Endodermal cell (in vitro differentiated cells): ENCODE measurements around the gene DOCK4. TPM values are rescaled to one million over a fixed set of nuclear protein-coding genes. Genes with fewer than 3 reads are reported as not detected.

Experiments used
- DNase-seq: peaks from one replicate; pipeline ENCODE4 v3.0.0-alpha.2; 2017
- H3K27ac ChIP-seq: 2 replicates; pipeline ENCODE4 v1.5.1; 2013; ENCODE audit warnings: mild to moderate bottlenecking, low read depth, low read length, moderate library complexity
- H3K27me3 ChIP-seq: 2 replicates; pipeline ENCODE4 v1.6.1; 2013; ENCODE audit warnings: mild to moderate bottlenecking, low read length, moderate library complexity; ENCODE audit not compliant: insufficient read depth, control insufficient read depth, poor library complexity, severe bottlenecking
- H3K36me3 ChIP-seq: 2 replicates; pipeline ENCODE4 v1.7.0; 2013; ENCODE audit warnings: mild to moderate bottlenecking, low read length, moderate library complexity; ENCODE audit not compliant: control insufficient read depth, insufficient read depth
- H3K4me1 ChIP-seq: one replicate; pipeline ENCODE4 v1.7.0; 2013; ENCODE audit warnings: low read length; ENCODE audit not compliant: control insufficient read depth, insufficient read depth
- H3K4me3 ChIP-seq: 2 replicates; pipeline ENCODE4 v1.5.1; 2013; ENCODE audit warnings: mild to moderate bottlenecking, low read length, moderate library complexity
- H3K9ac ChIP-seq: 2 replicates; pipeline ENCODE4 v1.6.1; 2013; ENCODE audit warnings: mild to moderate bottlenecking, low read length, moderate library complexity; ENCODE audit not compliant: poor library complexity, severe bottlenecking; ENCODE audit errors: extremely low read depth
- H3K9me3 ChIP-seq: 2 replicates; pipeline ENCODE4 v1.6.1; 2013; ENCODE audit warnings: mild to moderate bottlenecking, low read length, moderate library complexity; ENCODE audit not compliant: control insufficient read depth
- H3K27ac Mint-ChIP-seq: 2 replicates; pipeline ENCODE4 v1.8.0; 2020; ENCODE audit warnings: mixed read lengths
- H3K27me3 Mint-ChIP-seq: 2 replicates; pipeline ENCODE4 v1.8.0; 2021; ENCODE audit warnings: mild to moderate bottlenecking, mixed read lengths; ENCODE audit not compliant: insufficient read depth
- H3K36me3 Mint-ChIP-seq: 2 replicates; pipeline ENCODE4 v1.8.0; 2020; ENCODE audit warnings: low read depth, mixed read lengths
- H3K4me1 Mint-ChIP-seq: 2 replicates; pipeline ENCODE4 v1.8.0; 2020; ENCODE audit warnings: mixed read lengths
- H3K4me3 Mint-ChIP-seq: 2 replicates; pipeline ENCODE4 v1.8.0; 2020; ENCODE audit warnings: mild to moderate bottlenecking, moderate library complexity, mixed read lengths
- H3K9me3 Mint-ChIP-seq: 2 replicates; pipeline ENCODE4 v1.8.0; 2020; ENCODE audit warnings: mild to moderate bottlenecking, mixed read lengths
- WGBS, 2 experiments: methylation state at CpG; one replicate each; pipeline versions ENCODE4 v1.1.5 to v1.1.7; 2013; ENCODE audit warnings: missing lambda C conversion rate in 2 of 2, mixed read lengths in 1 of 2; ENCODE audit not compliant: insufficient coverage in 1 of 2, insufficient read length in 1 of 2; 5-methylcytosine and 5-hydroxymethylcytosine counted together
- total RNA-seq, 2 donors: library from RNA; stranded (reverse); fragmentation: NEBNext Ultra II Directional in 1 of 2; extraction: Animal tissue kit (Norgen Biotek cat#: 25700) in 1 of 2; gene quantifications; 2 replicates in 1 of 2; 3 replicates in 1 of 2; pipeline ENCODE4 v1.2.1, GENCODE V29; 2021
- TF ChIP-seq, protein P1 (sequence below): fragments of 200-600 bp; sonication (generic); conservative IDR thresholded peaks from 2 replicates; pipeline ENCODE4 v1.5.0; 2021; ENCODE audit warnings: antibody characterized with exemption, mild to moderate bottlenecking

DOCK4 gene
- total RNA-seq, 2 donors from 2014 or later = 11.2 to 15.3 TPM

DNA sequence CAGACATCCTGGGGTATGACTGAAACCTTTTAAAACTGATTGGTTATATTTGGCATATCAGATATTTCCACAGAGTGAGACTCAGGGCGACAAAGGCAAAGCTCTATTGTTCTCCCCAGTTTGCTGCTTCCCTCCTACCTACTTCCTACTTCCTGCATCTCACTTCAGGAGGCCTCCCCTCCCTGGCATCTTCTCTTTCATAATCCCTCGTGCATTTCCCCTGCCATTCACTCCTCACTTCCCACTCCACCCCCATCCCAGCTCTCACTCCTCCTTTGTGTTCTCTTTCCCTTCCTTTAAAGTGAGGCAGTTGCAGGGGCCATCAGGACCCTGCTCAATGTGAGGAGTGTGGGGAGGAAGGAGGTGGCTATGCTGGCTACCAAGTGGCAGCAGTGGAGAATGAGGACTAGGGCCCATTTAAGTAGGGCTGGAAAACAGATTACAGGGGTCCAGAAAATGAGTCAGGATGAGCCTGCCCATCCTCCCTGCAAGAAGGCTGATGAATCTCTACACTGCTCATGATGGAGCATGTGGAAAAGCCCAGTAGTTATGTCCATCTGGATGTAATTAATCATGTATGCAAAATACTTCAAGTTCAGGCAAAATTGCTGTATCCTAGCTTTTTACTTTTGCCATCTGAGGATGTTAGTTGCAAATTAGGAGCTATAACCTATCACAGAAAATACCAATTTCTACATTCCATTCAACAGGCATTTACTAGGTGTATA, 332.1 kb downstream of the DOCK4 start:
- Histone ChIP-seq H3K27ac (no peak overlapping the region), H3K4me1 (peaks cover 5% of the 10 kb centered on the region), H3K27me3 (no peaks in the 10 kb centered on the region), H3K9me3 (peaks cover 5% of the 10 kb centered on the region), H3K36me3 (peaks cover 4% of the 10 kb centered on the region), H3K4me3 (peak overlapping the region; percentile 46), H3K9ac (no peak overlapping the region)
- Mint-ChIP-seq H3K27me3 (no peaks in the 10 kb centered on the region), H3K4me1 (peaks cover 36% of the 10 kb centered on the region), H3K36me3 (no peaks in the 10 kb centered on the region), H3K27ac (peak overlapping the region; percentile 56), H3K9me3 (no peaks in the 10 kb centered on the region), H3K4me3 (no peak overlapping the region)
- DNase-seq = peak; percentile 56
- 41 to 50% methylated on average over 1 to 2 of the region's 2 CpGs for WGBS, 2 experiments
- TF ChIP-seq, protein P1, sequence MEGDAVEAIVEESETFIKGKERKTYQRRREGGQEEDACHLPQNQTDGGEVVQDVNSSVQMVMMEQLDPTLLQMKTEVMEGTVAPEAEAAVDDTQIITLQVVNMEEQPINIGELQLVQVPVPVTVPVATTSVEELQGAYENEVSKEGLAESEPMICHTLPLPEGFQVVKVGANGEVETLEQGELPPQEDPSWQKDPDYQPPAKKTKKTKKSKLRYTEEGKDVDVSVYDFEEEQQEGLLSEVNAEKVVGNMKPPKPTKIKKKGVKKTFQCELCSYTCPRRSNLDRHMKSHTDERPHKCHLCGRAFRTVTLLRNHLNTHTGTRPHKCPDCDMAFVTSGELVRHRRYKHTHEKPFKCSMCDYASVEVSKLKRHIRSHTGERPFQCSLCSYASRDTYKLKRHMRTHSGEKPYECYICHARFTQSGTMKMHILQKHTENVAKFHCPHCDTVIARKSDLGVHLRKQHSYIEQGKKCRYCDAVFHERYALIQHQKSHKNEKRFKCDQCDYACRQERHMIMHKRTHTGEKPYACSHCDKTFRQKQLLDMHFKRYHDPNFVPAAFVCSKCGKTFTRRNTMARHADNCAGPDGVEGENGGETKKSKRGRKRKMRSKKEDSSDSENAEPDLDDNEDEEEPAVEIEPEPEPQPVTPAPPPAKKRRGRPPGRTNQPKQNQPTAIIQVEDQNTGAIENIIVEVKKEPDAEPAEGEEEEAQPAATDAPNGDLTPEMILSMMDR = no peak

DNA sequence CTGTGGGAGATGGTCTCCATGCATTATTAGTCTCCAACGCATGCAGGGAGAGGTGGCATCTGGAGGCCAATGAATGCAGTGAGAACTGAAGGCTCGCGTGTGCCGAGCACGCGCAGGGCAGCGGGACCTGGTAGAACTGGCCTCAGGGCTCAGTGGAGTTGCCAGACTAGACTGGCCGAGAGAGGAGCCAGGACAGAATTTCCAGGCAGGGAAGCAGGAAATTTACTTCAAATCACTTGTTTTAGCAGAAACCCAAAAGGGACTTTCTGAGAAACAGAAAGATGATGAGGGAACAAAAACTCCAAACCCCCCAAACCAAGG, 332.9 kb downstream of the DOCK4 start:
- Mint-ChIP-seq H3K27ac (peak overlapping the region; percentile 77), H3K4me1 (peaks cover 37% of the 10 kb centered on the region), H3K27me3 (no peaks in the 10 kb centered on the region), H3K36me3 (no peaks in the 10 kb centered on the region), H3K9me3 (no peaks in the 10 kb centered on the region), H3K4me3 (no peak overlapping the region)
- Histone ChIP-seq H3K36me3 (peaks cover 4% of the 10 kb centered on the region), H3K9me3 (peaks cover 5% of the 10 kb centered on the region), H3K9ac (no peak overlapping the region), H3K27ac (no peak overlapping the region), H3K4me1 (peaks cover 5% of the 10 kb centered on the region), H3K27me3 (no peaks in the 10 kb centered on the region), H3K4me3 (peak overlapping the region; percentile 46)
- 90 to 96% methylated on average over 7 to 8 of the region's 8 CpGs for WGBS, 2 experiments
- DNase-seq = peak; percentile 57
- TF ChIP-seq, protein P1 = no peak

DNA sequence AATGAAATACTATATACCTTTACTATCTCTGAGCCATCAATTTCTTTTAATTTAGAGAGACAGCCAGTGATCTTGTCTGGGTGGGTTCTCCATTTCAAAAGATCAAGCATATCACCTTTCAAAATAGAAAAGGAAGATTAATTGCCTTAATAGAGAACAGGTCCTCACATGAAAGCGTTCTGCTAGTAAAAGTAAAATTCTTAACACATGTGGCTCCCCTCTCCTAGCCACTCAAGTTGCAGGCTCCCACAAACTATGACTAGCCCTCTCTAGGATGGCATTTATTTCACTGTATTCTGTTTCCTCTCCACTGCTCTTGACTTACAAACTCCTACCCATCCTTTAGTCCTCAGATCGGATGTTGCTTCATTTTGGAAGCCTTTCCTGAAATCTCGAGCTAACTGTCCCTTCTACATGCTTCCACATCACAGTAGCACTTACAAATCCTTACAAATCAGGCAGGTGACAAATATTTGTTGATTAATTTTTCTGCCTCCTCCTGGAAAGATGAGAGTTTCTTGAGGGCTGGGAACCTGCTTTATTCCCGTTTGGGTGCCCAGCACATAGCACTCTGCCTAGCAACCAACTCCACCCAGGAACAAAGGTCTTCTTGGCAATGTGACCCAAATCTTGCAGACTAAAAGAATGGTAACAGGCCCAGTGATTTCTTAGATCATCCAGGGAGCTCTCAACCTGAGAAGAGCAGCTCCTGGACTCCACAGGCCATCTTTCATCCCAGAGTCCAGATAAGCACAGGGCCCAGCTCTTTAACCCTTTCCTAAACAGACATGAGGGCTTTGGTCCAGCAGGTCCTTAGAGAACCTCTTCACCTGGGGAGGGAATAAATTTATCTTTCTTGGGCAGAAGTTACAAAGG, 333.5 kb downstream of the DOCK4 start:
- H3K36me3 ChIP-seq = peaks cover 4% of the 10 kb centered on the region
- H3K27ac ChIP-seq = no peak overlapping the region
- no peaks in the 10 kb centered on the region for H3K27me3 ChIP-seq
- H3K4me1 ChIP-seq = peaks cover 5% of the 10 kb centered on the region
- 85 to 91% methylated on average over 1 to 4 of the region's 4 CpGs for WGBS, 2 experiments
- Mint-ChIP-seq H3K4me3 (no peak overlapping the region), H3K27ac (peak overlapping the region; percentile 77), H3K36me3 (no peaks in the 10 kb centered on the region), H3K27me3 (no peaks in the 10 kb centered on the region), H3K9me3 (no peaks in the 10 kb centered on the region), H3K4me1 (peaks cover 37% of the 10 kb centered on the region)
- H3K4me3 ChIP-seq = no peak overlapping the region
- DNase-seq = peak; percentile 59
- TF ChIP-seq, protein P1 = no peak
- peaks cover 5% of the 10 kb centered on the region for H3K9me3 ChIP-seq
- no peak overlapping the region for H3K9ac ChIP-seq
